Lower leg skin (tissue), 3 donors: ENCODE data around the gene CNTFR.

ENCODE experiments used
- POLR2A ChIP-seq, 2 donors: fragments of 450-650 bp; IDR thresholded peaks; one replicate each; pipeline ENCODE4 v1.6.1; 2016 to 2017; ENCODE audit warnings: antibody characterized with exemption in 2 of 2, mild to moderate bottlenecking in 1 of 2, moderate library complexity in 1 of 2
- TF ChIP-seq, protein P1 (sequence below), 3 donors: fragments of 450-650 bp; IDR thresholded peaks; one replicate each; pipeline ENCODE4 v1.5.1; 2016; ENCODE audit warnings: antibody characterized with exemption in 3 of 3, mild to moderate bottlenecking in 3 of 3, moderate library complexity in 2 of 3

DNA sequence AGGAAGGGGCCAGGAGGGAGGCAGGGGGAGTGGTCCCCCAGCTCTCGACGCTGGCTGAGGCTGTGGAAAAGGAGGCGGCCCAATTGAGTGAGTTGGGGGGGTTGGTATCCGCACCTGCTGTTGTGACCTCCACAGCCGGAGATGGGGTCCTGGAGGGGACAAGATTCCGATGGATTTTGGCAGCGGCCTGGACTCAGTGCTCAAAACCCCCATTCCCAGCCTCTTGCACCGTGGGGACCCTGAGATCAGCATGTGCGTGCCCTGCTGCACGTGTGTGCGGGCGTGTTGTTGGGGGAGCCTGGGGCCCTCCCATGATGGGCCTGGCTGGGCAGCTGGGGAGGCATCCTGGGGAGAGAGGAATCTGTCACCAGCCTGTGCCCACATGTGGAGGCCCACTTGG is 15.0 kb downstream of the CNTFR start:
- TF ChIP-seq, protein P1, sequence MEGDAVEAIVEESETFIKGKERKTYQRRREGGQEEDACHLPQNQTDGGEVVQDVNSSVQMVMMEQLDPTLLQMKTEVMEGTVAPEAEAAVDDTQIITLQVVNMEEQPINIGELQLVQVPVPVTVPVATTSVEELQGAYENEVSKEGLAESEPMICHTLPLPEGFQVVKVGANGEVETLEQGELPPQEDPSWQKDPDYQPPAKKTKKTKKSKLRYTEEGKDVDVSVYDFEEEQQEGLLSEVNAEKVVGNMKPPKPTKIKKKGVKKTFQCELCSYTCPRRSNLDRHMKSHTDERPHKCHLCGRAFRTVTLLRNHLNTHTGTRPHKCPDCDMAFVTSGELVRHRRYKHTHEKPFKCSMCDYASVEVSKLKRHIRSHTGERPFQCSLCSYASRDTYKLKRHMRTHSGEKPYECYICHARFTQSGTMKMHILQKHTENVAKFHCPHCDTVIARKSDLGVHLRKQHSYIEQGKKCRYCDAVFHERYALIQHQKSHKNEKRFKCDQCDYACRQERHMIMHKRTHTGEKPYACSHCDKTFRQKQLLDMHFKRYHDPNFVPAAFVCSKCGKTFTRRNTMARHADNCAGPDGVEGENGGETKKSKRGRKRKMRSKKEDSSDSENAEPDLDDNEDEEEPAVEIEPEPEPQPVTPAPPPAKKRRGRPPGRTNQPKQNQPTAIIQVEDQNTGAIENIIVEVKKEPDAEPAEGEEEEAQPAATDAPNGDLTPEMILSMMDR (IDR thresholded peaks at IDR 0.05): no peak
- no peak for TF ChIP-seq POLR2A (IDR thresholded peaks at IDR 0.05)
